ACHN (cell line): ENCODE measurements around the gene PNMA8C.

Experiments
- DNase-seq: peaks from one replicate; pipeline ENCODE4 v3.0.0-alpha.2; 2015
- in situ Hi-C: cut with HindIII; loops from 2 replicates; pipeline ENCODE4 v1.10.0; 2017; ENCODE audit warnings: low sequenced_read_pairs, low pct_ligation_motif_present, low pct_unique_long_range_greater_than_20kb

The PNMA8C gene

GRCh38 chr19:46428239-46429135 lies at the start of gene PNMA8C:
PNMA8C (minus strand) TSS chr19:46428936; CDS start chr19:46428359, 577 bp downstream.
- no peak for DNase-seq
- in situ Hi-C loops = no loop called here

- DNase-seq = no peak
- in situ Hi-C loops = no loop called here
Measured at GRCh38 chr19:46475986-46476385, 47.2 kb upstream of the PNMA8C start.

GRCh38 chr19:46474211-46474610 lies 45.5 kb upstream of the PNMA8C start:
- in situ Hi-C loops = no loop called here
- no peak for DNase-seq

GRCh38 chr19:46472592-46472991 lies 43.9 kb upstream of the PNMA8C start:
- in situ Hi-C loops = no loop called here
- no peak for DNase-seq

- no peak for DNase-seq
- in situ Hi-C loops = no loop called here
Measured at GRCh38 chr19:46471811-46472543, 43.2 kb upstream of the PNMA8C start.

- peak; percentile 31 for DNase-seq
- in situ Hi-C loops = no loop called here
Measured at GRCh38 chr19:46471116-46471733, 42.5 kb upstream of the PNMA8C start, which contains the start of gene PNMA8A. PNMA8A (minus strand) TSS chr19:46471563; CDS start chr19:46471035, 528 bp downstream.

GRCh38 chr19:46470376-46470775 lies 41.6 kb upstream of the PNMA8C start:
- no peak for DNase-seq
- in situ Hi-C loops = no loop called here

- no peak for DNase-seq
- in situ Hi-C loops = no loop called here
Measured at GRCh38 chr19:46469541-46470185, 40.9 kb upstream of the PNMA8C start.

GRCh38 chr19:46466536-46467196 lies 37.9 kb upstream of the PNMA8C start:
- in situ Hi-C loops = no loop called here
- DNase-seq = peak; percentile 37

- DNase-seq = no peak
- in situ Hi-C loops = no loop called here
Measured at GRCh38 chr19:46463516-46463915, 34.8 kb upstream of the PNMA8C start.

- in situ Hi-C loops = no loop called here
- DNase-seq = no peak
Measured at GRCh38 chr19:46461537-46461936, 32.8 kb upstream of the PNMA8C start.

GRCh38 chr19:46460981-46461380 lies 32.2 kb upstream of the PNMA8C start:
- in situ Hi-C loops = no loop called here
- DNase-seq = no peak

- no peak for DNase-seq
Measured at GRCh38 chr19:46460055-46460454, 31.3 kb upstream of the PNMA8C start.

GRCh38 chr19:46456930-46457329 lies 28.2 kb upstream of the PNMA8C start:
- in situ Hi-C loops = no loop called here
- DNase-seq = no peak

More at GRCh38 chr19:46460055-46460454, 31.3 kb upstream of the PNMA8C start:
- in situ Hi-C loops = no loop called here

- in situ Hi-C loops = no loop called here
- no peak for DNase-seq
Measured at GRCh38 chr19:46454244-46454643, 25.5 kb upstream of the PNMA8C start.

- DNase-seq = no peak
- in situ Hi-C loops = no loop called here
Measured at GRCh38 chr19:46453661-46454060, 24.9 kb upstream of the PNMA8C start.

GRCh38 chr19:46452186-46452585 lies 23.4 kb upstream of the PNMA8C start:
- in situ Hi-C loops = no loop called here
- no peak for DNase-seq

GRCh38 chr19:46451352-46451751 lies 22.6 kb upstream of the PNMA8C start:
- in situ Hi-C loops = no loop called here
- DNase-seq = no peak
